IPS-18c (cell line): ENCODE results near the gene COBL.

Experiments
- H3K4me3 ChIP-seq: 2 replicates; pipeline ENCODE4 v1.7.0; 2013; ENCODE audit warnings: low read depth, mild to moderate bottlenecking, low read length, moderate library complexity; ENCODE audit not compliant: insufficient read depth
- H3K9me3 ChIP-seq: one replicate; pipeline ENCODE4 v1.6.1; 2013; ENCODE audit warnings: mild to moderate bottlenecking, low read length, moderate library complexity; ENCODE audit not compliant: control insufficient read depth, insufficient read depth

The COBL gene

DNA sequence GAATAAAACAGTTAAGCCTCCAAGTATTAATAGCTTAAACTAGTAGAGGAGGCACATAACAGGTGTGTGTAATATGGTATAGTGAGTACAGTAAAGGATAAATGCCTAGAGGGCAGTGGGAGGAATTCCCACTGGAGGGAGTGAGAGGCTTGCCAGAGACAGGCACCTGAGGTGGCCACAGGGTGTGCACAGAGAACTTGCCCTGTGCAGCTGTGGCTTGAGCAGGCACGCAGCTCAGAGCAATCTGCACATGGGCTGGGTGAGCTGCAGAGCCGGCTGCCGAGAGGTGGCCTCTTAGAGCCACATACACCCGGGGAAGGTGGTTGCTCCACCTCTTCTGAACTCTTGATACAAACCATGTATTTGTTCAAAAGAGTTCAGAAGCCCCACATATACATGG lies 237.1 kb downstream of the COBL start:
- H3K4me3 ChIP-seq, result no peak overlapping the region
- no peaks in the 10 kb centered on the region for H3K9me3 ChIP-seq

DNA sequence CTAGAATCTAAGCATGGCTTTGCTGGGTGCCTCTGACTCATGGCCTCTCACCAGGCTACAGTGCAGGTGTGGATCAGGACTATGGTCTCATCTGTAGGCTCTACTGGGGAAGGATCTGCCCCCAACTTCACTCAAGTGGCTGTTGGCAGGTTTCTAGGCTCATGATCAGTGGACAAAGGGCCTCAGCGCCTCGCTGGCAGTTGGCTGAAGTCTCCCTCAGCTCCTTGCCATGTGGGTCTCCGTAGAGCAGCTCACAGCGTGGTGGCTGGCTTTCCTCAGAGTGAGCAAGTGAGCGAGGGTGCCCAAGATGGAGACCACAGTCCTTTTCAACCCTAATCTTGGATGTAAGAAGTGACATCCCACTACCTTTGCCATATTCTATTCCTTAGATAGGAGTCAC lies 238.0 kb downstream of the COBL start:
- H3K9me3 ChIP-seq, result no peaks in the 10 kb centered on the region
- no peak overlapping the region for H3K4me3 ChIP-seq

DNA sequence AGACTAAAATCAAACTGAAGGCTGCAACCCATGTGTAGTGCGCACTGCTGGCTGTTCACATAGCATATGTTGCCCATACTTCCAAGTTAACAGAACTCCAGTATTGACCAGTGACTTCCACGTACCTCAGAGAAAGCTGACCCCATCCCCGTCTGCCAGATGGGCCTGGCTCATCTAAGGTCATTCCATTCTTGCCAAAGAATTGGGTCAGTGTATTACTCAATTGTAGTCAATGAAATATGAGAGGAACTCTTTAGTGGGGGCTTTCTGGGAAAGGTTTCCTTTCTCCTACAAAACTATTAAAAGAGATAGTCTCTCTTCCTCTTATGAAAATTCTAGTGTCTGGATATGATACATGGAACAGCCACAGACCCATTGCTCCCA lies 238.6 kb downstream of the COBL start:
- Histone ChIP-seq H3K9me3 (no peaks in the 10 kb centered on the region), H3K4me3 (no peak overlapping the region)

DNA sequence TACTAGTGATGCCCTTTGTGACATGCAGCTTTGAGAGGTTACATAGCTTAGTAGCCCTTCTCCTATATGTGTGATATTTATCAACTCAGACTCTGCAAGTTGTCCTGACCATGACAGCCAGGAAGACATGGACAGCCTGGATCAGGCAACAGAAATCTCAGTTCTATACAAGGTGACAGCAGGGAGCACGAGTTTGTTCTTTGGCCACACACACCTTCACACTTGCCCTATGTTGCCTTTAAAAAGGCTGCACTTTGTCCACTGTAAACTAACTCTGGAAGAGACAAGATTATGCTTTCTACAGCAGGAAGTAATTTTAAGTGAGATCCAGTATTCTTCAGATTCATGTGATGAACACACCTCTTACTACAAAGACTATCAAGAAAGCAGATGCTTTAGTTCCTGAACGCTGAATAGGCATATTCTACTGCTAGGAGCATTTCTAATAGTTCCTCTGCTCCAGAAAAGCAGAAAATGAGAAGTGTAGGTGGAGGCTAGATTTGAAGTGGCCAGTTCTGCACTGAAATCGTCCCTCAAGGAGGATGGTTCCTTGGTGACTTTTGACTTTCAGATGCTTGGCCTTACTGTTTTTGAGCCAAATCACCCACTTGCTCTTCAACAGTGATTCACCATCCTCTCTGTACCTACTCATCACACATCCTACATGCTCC lies 239.2 kb downstream of the COBL start:
- no peak overlapping the region for H3K4me3 ChIP-seq

DNA sequence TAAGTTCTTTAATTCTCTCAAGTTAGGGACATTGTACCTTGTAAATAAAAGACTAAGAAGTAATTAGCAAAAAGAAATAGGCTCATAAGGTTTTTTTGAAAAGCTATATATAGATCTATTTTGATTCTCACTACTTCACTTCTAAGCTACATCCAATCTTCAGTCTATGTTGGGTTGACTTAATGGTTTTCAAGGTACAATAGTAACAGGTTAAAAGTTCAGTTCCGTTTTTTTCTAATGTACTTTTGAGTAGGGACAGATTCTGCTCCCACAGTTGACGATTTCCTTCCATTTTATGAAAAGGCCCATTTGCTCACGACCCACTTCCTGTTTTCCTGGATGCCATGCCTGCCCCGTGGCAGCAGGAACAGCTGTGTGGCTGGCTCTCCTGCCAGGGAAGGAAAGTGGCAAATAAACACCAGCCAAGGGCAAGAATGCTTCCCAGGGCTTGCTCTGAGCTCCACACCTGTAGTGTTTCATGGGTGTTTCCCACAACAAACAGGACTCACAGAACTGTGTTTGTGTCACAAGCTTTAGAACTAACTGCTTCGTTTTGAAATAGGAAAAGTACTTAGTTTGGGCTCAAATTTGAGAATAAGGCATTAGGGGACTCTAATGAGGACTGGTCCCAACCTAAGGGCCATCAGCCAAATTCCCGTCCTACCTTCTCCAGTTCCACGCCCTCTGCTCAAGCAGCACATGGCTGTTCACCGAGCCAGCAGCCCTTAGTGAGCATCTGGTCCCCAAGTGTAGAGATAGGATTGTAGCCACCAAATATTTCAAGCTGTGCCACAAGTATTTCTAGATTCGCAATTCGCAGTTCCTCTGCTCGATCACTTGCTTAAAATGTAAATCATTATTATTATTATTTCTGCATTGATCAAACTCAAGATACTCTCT lies 240.7 kb downstream of the COBL start:
- no peaks in the 10 kb centered on the region for H3K9me3 ChIP-seq
- H3K4me3 ChIP-seq, result no peak overlapping the region

More for the DNA sequence above, 239.2 kb downstream of the COBL start:
- no peaks in the 10 kb centered on the region for H3K9me3 ChIP-seq

DNA sequence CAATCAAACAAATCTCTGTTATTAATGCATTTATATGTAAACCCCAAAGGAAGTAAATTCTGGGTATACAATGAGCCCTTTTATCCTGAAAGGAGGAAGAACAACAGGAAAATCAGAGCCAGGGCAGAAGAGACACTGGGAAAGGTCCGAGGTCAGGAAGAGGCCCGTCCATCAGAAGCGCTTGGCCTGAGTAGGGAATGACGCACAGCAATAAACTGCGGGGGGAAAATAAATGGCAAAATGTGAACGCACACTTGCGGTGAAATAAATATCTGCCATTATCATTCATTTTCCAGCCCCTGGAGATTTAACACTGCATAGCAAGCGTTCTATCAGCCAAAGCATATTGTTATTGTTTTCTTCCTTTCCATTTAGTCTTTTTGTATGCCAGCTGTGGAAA lies 243.4 kb downstream of the COBL start:
- Histone ChIP-seq H3K9me3 (no peaks in the 10 kb centered on the region), H3K4me3 (no peak overlapping the region)

DNA sequence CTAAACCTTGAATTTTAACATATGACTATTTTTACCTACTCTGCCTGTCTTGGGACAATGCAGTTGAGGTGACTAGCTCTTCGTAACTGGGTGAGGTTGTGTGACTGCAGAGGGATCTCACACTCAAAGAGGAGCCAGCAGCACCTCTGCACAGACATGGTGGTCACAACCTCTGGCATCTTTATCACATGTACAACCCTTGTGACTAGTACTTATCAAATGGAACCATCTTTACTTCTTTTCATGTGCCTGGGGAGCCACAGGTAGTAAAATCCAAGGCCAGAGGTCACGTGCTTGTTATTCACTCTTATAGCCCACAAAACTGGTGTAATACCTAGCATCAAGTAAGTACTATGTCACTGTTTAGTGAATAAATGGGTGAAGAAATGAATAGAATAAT lies 244.3 kb downstream of the COBL start:
- Histone ChIP-seq H3K9me3 (no peaks in the 10 kb centered on the region), H3K4me3 (no peak overlapping the region)

DNA sequence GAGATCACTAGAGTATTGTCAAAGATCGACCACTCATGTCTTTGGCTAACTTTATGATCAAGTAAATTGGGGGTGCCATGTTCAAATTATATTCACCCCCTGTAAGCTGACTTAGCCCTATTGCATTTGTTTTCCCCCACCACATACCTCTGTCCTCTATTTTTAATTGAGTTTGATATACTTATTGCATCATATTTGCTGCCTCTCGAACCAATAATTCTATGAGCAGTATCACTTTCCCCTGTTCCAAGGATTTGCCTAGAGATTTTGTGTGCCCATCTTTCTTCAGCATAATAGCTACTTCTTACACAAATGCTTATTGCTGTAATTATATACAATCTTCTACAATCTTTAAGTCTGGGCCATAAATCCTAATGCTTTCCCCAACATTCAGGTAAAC lies 245.2 kb downstream of the COBL start:
- H3K9me3 ChIP-seq, result no peaks in the 10 kb centered on the region

DNA sequence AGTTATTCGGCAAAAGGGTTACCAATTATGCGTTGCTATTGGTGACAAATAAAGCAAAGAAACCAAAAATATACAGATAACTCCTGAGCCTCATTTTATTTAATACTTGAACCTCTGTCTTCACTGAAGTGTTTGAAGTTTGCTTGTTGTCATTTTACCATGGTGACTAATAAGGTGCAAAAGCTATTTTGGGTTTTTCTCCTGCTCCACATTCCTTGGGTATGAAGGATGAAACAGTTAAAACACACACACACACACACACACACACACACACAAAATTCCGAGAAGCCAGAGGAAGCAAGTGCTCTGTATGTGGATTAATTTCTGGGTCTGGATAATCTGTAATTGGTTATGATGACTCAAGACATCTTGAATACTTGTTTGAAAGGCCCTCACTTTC lies 246.5 kb downstream of the COBL start:
- H3K4me3 ChIP-seq, result no peak overlapping the region

More for the DNA sequence above, 245.2 kb downstream of the COBL start:
- H3K4me3 ChIP-seq, result no peak overlapping the region

DNA sequence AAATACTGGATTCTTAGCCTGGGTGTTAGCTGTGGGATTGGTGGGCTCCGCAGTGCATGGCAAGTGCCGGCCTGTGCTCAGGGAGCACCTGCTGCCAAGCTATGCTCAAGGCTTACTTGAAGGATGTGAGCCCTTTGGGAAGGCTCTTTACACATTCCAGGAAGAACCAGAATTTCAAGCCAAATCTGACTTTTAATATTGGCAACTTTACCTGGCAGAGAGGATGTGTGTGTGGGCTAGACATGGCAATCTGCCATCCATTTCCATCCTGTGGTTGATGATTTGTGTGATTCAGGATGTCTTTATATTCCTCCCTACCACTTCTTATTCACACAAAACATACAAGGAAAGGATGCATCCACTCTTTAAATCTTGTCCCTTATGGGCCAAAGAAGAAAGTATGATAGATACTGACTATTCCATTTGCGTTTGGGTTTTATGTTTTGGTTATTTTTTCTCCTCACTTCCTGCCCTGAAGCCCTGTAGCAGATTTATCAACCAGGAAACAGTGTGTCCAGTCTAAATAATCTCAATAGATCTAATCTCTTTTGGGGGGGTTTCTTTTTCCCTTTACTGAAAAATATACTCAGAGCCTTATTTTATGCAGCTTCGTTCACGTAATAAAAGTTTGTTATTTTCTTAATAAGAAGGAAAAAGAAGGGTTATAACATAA lies 247.1 kb downstream of the COBL start:
- H3K9me3 ChIP-seq, result no peaks in the 10 kb centered on the region
- no peak overlapping the region for H3K4me3 ChIP-seq

More for the DNA sequence above, 246.5 kb downstream of the COBL start:
- H3K9me3 ChIP-seq, result no peaks in the 10 kb centered on the region

DNA sequence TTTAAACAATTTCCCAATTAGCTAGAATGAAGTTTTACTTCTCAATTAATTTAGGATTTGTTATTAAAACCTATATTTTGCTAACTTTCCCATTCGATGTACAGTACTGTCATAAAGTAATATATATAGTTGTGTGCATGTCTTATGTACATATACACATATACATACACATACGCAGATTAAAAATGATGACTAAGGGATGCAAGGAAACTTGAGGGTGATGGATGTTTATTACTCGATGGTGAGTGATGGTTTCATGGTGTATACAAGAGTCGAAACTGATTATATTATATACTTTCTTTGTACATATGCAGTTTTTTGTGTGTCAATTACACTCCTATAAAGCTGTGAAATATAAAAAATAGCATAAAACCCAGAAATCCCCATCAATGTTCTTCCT lies 248.2 kb downstream of the COBL start:
- H3K9me3 ChIP-seq, result no peaks in the 10 kb centered on the region
- H3K4me3 ChIP-seq, result no peak overlapping the region

DNA sequence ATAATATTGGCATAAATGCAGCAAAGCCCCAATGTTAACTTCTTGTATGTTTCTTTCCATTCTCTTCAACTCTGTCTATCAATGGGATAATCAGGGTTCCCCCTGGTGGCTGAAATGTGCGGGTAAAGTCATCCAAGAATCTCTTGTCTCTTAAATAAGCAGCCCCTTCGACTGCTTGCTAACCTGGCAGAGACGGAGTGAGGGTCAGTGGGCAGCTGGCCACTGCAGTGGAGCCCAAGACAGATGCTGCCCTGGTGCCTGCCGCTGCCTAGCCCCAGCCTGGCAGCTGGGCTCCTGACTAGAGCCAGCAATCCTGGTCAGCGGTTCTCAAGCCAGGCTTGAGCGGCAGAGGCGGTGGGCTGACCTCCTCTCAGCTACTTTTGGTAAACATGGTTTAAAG lies 248.9 kb downstream of the COBL start:
- no peak overlapping the region for H3K4me3 ChIP-seq
- H3K9me3 ChIP-seq, result no peaks in the 10 kb centered on the region

DNA sequence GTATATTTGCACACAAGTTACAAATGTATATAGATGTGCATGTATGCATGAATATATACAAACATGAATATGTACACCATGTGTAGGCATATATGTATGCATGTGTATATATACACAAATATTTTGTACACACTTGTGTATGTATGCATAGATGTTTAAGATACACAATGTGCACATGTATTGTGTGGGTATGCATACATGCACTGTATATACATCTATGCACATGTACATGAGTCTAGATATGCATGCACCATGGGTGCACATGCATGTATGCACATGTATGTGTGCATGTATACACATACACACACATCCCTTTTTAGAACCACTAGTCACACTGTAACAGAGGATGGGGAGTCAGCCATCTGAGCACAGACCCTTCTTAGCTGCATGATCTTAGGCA lies 249.4 kb downstream of the COBL start:
- Histone ChIP-seq H3K4me3 (no peak overlapping the region), H3K9me3 (no peaks in the 10 kb centered on the region)

DNA sequence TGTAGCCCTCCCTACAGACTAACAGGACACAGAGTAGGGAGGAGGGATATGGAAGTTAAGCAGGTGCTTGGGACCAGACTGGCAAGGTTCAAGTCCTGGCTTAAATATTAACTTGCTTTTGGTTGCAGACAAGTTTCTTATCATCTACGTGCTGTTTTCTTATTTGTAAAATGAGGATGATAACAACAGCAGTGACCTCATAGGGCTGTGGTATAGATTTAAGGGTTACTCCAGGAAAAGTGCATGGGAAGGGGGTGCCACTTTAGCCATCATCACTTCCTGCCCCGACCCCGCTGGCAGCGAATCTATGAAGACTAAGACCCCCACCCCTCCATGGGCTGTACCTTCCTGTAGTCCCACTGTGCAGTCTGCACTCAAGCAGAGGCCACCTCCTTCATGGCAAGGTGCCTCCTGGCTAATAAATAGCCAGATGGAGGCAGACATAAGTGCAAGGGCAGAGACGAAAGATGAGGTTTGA lies 250.2 kb downstream of the COBL start:
- H3K9me3 ChIP-seq, result no peaks in the 10 kb centered on the region
- no peak overlapping the region for H3K4me3 ChIP-seq

DNA sequence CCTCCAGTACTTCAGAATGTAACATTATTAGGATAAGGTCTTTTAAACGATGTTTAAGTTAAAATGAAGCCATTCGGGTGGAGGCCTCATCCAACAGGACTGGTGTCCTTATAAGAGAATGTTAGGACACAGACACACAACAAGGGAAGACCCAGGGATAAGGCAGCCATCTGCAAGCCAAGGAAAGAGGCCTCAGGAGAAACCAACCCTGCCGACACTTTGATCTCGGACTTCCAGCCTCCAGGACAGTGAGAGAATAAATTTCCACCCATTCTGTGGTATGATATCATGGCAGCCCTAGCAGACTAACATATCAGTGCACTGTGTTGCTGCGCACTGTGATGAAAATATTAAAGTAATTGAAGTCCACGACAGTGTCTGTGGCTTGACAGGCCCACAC lies 250.8 kb downstream of the COBL start:
- H3K4me3 ChIP-seq, result no peak overlapping the region
- H3K9me3 ChIP-seq, result no peaks in the 10 kb centered on the region

DNA sequence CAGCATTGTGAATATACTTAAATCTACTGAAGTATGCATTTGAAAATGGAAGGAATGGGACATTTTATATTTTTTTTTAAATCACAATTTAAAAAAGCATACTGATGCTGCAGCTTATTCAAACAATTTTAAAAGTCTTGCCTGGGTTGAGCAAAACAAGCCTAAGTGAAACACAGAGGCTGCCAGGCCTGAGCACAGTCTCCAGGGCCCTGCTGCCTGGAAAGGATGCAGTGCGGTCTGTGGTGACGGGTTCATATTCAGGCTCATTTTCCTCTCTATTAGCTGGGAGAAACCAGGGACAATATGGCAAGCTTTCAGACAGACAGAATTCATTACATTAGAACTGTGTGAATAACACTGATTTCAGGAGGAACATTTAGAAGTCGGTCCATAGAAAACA lies 251.9 kb downstream of the COBL start:
- H3K4me3 ChIP-seq, result no peak overlapping the region
- no peaks in the 10 kb centered on the region for H3K9me3 ChIP-seq

DNA sequence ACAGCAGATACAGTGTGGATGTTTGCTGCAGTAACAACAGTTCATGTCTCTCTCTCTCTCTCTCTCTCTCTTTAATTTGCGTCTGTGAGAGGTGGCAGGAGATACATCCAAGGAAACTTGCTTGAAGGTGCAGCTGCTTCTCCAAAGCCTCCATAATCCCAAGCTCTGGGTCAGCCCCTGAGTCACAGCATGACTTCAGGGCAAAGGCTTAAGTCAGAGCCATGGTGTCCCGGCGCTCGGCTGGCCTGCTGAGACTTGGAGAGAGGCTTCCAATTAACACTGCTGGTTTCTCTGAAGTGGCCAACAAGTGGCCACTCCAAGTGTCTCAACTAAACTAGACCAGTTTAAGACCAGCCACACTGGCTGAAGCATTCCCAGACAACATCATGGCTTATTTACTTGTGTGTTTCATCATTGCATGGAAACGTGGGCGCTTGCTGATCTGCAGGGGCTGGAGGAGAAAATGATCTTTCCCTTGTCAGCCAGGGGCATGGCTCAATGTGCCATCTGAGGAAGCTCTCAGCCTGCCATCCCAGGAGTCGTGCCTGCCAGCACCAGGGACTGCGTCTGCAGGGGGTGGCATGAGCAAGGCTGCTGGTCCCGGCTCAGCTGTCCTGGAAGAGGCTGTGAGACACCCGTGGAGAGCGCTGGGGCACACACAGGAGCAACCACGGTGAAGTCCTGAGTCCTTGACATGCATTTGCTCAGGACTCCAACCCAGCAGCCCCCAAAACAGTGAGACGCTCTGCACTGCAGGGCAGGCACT lies 254.2 kb downstream of the COBL start:
- no peak overlapping the region for H3K4me3 ChIP-seq
- H3K9me3 ChIP-seq, result no peaks in the 10 kb centered on the region
